HepG2 (cell line): Measurements from ENCODE around the gene CEP55.

Source experiments
- BHLHE40 ChIP-seq: IDR thresholded peaks from 2 replicates; pipeline ENCODE4 v1.6.1; 2011; ENCODE audit warnings: low read length, improper control_type of control experiment
- CTCF ChIP-seq: sonication (generic); formaldehyde crosslinking; IDR thresholded peaks from 2 replicates; pipeline ENCODE4 v1.5.0; 2020; ENCODE audit warnings: mild to moderate bottlenecking, missing genetic modification reagents, moderate library complexity
- ELF1 ChIP-seq: sonication (generic); formaldehyde crosslinking; IDR thresholded peaks from 2 replicates; pipeline ENCODE4 v1.4.0; 2020; ENCODE audit warnings: missing genetic modification reagents
- EP300 ChIP-seq, 3 experiments: sonication (generic) in 1 of 3; formaldehyde crosslinking in 1 of 3; IDR thresholded peaks; 2 replicates each; pipeline versions ENCODE4 v1.5.1 to v1.6.1; 2011 to 2020; ENCODE audit warnings: low read depth in 2 of 3, low read length in 2 of 3, borderline replicate concordance in 1 of 3, improper control_type of control experiment in 1 of 3, mild to moderate bottlenecking in 1 of 3, missing genetic modification reagents in 1 of 3, moderate library complexity in 1 of 3
- LRRFIP1 ChIP-seq: sonication (generic); formaldehyde crosslinking; conservative IDR thresholded peaks from 2 replicates; pipeline ENCODE4 v1.4.0; 2020; ENCODE audit warnings: missing genetic modification reagents
- MYPOP ChIP-seq: sonication (generic); formaldehyde crosslinking; IDR thresholded peaks from 2 replicates; pipeline ENCODE4 v1.8.1; 2023; ENCODE audit warnings: mild to moderate bottlenecking, moderate library complexity, missing genetic modification reagents
- NR2F1 ChIP-seq, 2 experiments: fragments of 450-650 bp in 1 of 2; formaldehyde crosslinking in 1 of 2; IDR thresholded peaks; 2 replicates each; pipeline versions ENCODE4 v1.5.0 to v1.6.1; 2016 to 2020; ENCODE audit warnings: mild to moderate bottlenecking in 1 of 2, missing compliant biosample characterization in 1 of 2, missing genetic modification reagents in 1 of 2, moderate library complexity in 1 of 2
- POLR2A ChIP-seq, 2 experiments: IDR thresholded peaks; 2 replicates each; pipeline ENCODE4 v1.6.1; 2011; ENCODE audit warnings: low read depth in 2 of 2, low read length in 2 of 2, mild to moderate bottlenecking in 1 of 2, moderate library complexity in 1 of 2; ENCODE audit not compliant: insufficient read depth in 1 of 2
- PRPF4 ChIP-seq: fragments of 200-400 bp; formaldehyde crosslinking; IDR thresholded peaks from 2 replicates; pipeline ENCODE4 v1.6.1; 2016; ENCODE audit warnings: low read length, low read depth; ENCODE audit not compliant: poor library complexity, severe bottlenecking
- RAD21 ChIP-seq: fragments of 450-650 bp; formaldehyde crosslinking; IDR thresholded peaks from 2 replicates; pipeline ENCODE4 v1.5.0; 2020; ENCODE audit warnings: mild to moderate bottlenecking
- ZNF609 ChIP-seq: sonication (generic); formaldehyde crosslinking; IDR thresholded peaks from 2 replicates; pipeline ENCODE4 v1.4.0; 2020; ENCODE audit warnings: mild to moderate bottlenecking, missing genetic modification reagents, borderline replicate concordance
- ZNF749 ChIP-seq: sonication (generic); formaldehyde crosslinking; IDR thresholded peaks from 2 replicates; pipeline ENCODE4 v1.8.0; 2022; ENCODE audit warnings: mild to moderate bottlenecking, missing genetic modification reagents, moderate library complexity, borderline replicate concordance

- TF ChIP-seq POLR2A (IDR thresholded peaks at IDR 0.05; ENCODE audit: insufficient read depth in 1 of 2, low read depth in 2 of 2, low read length in 2 of 2) (no peak), PRPF4 (no peak), ELF1 (no peak), NR2F1 (CRISPR knock-in tag; IDR thresholded peaks at IDR 0.05) (no peak), ZNF749 (CRISPR knock-in tag) (no peak), MYPOP (CRISPR knock-in tag) (no peak), BHLHE40 (no peak), EP300 (IDR thresholded peaks at IDR 0.05; ENCODE audit: low read depth in 2 of 2, low read length in 2 of 2) (no peak), EP300 (CRISPR knock-in tag; IDR thresholded peaks at IDR 0.05; ENCODE audit: borderline replicate concordance) (no peak), ZNF609 (CRISPR knock-in tag) (no peak), RAD21 (no peak), CTCF (CRISPR knock-in tag) (no peak), LRRFIP1 (CRISPR knock-in tag) (no peak)
Observed at GRCh38 chr10:93476756-93477155, 19.7 kb upstream of the CEP55 start.
